GM21447 (cell line): ENCODE data around the gene FBXW9.
"Not testable (repeated sequence)": the region's sequence is repeated elsewhere in the genome, so short reads cannot be mapped to it uniquely, and the experiment has no call there.

Experiments
- ATAC-seq: cut with Tn5 transposase; IDR thresholded peaks from one replicate; pipeline ENCODE4 v1.9.1; 2021; ENCODE audit not compliant: unreplicated experiment

FBXW9 gene

GRCh38 chr19:12715929-12716328 lies 19.5 kb upstream of the FBXW9 start:
- no peak for ATAC-seq

- ATAC-seq: no peak
Observed at GRCh38 chr19:12715102-12715501, 18.7 kb upstream of the FBXW9 start.

- ATAC-seq: not testable (repeated sequence)
Observed at GRCh38 chr19:12713304-12713703, 16.9 kb upstream of the FBXW9 start.

GRCh38 chr19:12712077-12712476 lies 15.6 kb upstream of the FBXW9 start:
- ATAC-seq: not testable (repeated sequence)

- no peak for ATAC-seq
Observed at GRCh38 chr19:12711187-12711586, 14.8 kb upstream of the FBXW9 start.

- ATAC-seq: no peak
Observed at GRCh38 chr19:12708641-12709040, 12.2 kb upstream of the FBXW9 start.

GRCh38 chr19:12706332-12706718 lies 9.9 kb upstream of the FBXW9 start:
- no peak for ATAC-seq

- no peak for ATAC-seq
Observed at GRCh38 chr19:12705654-12706331, 9.4 kb upstream of the FBXW9 start.

GRCh38 chr19:12705169-12705568 lies 8.7 kb upstream of the FBXW9 start:
- ATAC-seq: no peak

- no peak for ATAC-seq
Observed at GRCh38 chr19:12703046-12703445, 6.6 kb upstream of the FBXW9 start.

- no peak for ATAC-seq
Observed at GRCh38 chr19:12701596-12702282, 5.3 kb upstream of the FBXW9 start.

- no peak for ATAC-seq
Observed at GRCh38 chr19:12698138-12698537, 1.7 kb upstream of the FBXW9 start.

GRCh38 chr19:12697425-12697824 lies 994 bp upstream of the FBXW9 start:
- not testable (repeated sequence) for ATAC-seq

GRCh38 chr19:12695997-12696365 lies 450 bp downstream of the FBXW9 start:
- ATAC-seq: peak; percentile 21

- no peak for ATAC-seq
Observed at GRCh38 chr19:12695514-12695913, 917 bp downstream of the FBXW9 start.

GRCh38 chr19:12695096-12695495 lies 1.3 kb downstream of the FBXW9 start:
- no peak for ATAC-seq

GRCh38 chr19:12694641-12695040 lies 1.8 kb downstream of the FBXW9 start:
- ATAC-seq: no peak

- ATAC-seq: no peak
Observed at GRCh38 chr19:12692960-12693359, 3.5 kb downstream of the FBXW9 start.

GRCh38 chr19:12689581-12690216 lies 6.7 kb downstream of the FBXW9 start:
- ATAC-seq: no peak

GRCh38 chr19:12689012-12689411 lies 7.4 kb downstream of the FBXW9 start:
- ATAC-seq: no peak

- no peak for ATAC-seq
Observed at GRCh38 chr19:12687496-12688196, 8.8 kb downstream of the FBXW9 start, which contains the start of gene GNG14. GNG14 (plus strand) TSS chr19:12687998; CDS start chr19:12688049, 51 bp downstream.

GRCh38 chr19:12685831-12686230 lies 10.6 kb downstream of the FBXW9 start:
- no peak for ATAC-seq
